Heart left ventricle (tissue), 13 donors: ENCODE results near the gene SH3BP1.

Source experiments
- POLR2A ChIP-seq, 2 donors: fragments of 450-650 bp; IDR thresholded peaks; one replicate each; pipeline ENCODE4 v1.6.1; 2017; ENCODE audit warnings: antibody characterized with exemption in 2 of 2, mild to moderate bottlenecking in 2 of 2, moderate library complexity in 2 of 2
- TF ChIP-seq, protein P1 (sequence below), 12 donors: fragments of 200-600 bp; sonication (generic) in 4 of 12; IDR thresholded peaks; one replicate each; pipeline versions ENCODE4 v1.5.0 to v1.8.0; 2018 to 2022; ENCODE audit warnings: antibody characterized with exemption in 12 of 12, mild to moderate bottlenecking in 5 of 12
- donor health status: ischemic (EF 13 %, LVEDD 7.1; RV severe dilation, severe dysfunction).
- donor health status: DM: no; HTN: yes; CAD: no.
- donor health status: DM: no; HTN: no; CAD: no.
- donor health status: ischemic (EF 25% LVEDD 6.9; RV normal size, moderate dysfunction).
- donor health status: ischemic (EF 25% LVEDD 5.7; RV mildly dilated, moderate dysfunction).
- donor health status: ischemic (EF 35%, LVEDD 5.7; RV mildly dilated, moderate dysfunction).
- donor health status: nonischemic (EF 11% LVEDD 7.7; RV severe dilation, severe dysfunction).
- donor health status: DM: yes; HTN: yes; CAD: no.
- donor health status: PGD.
- donor health status: ischemic (EF 29% LVEDD 5.4; RV normal size, mild dysfunction).
- donor health status: nonischemic (EF 23%, LVEDD 6.1; RV moderate dilation, normal function).

DNA sequence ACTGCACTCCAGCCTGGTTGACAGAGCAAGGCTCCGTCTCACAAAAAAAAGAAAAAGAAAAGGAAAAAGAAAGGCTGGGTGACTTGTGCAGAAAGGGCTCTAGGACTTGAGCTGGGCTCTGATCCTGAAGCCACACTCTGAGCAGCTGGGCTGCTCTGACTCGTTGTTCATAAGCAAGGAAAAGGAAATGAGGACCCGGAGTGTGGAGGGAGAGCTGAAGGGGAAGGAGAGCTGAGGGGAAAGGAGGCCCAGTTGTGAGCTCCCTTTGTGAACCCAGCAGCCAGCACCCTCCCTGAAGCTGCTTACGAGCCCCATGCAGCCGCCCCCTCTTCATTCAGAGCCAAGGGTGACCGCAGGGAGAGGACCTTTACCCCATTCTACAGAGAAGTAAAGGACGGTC, 12.3 kb upstream of the SH3BP1 start:
- TF ChIP-seq, protein P1, sequence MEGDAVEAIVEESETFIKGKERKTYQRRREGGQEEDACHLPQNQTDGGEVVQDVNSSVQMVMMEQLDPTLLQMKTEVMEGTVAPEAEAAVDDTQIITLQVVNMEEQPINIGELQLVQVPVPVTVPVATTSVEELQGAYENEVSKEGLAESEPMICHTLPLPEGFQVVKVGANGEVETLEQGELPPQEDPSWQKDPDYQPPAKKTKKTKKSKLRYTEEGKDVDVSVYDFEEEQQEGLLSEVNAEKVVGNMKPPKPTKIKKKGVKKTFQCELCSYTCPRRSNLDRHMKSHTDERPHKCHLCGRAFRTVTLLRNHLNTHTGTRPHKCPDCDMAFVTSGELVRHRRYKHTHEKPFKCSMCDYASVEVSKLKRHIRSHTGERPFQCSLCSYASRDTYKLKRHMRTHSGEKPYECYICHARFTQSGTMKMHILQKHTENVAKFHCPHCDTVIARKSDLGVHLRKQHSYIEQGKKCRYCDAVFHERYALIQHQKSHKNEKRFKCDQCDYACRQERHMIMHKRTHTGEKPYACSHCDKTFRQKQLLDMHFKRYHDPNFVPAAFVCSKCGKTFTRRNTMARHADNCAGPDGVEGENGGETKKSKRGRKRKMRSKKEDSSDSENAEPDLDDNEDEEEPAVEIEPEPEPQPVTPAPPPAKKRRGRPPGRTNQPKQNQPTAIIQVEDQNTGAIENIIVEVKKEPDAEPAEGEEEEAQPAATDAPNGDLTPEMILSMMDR (IDR thresholded peaks at IDR 0.05), result no peak
- no peak for TF ChIP-seq POLR2A (IDR thresholded peaks at IDR 0.05)
